Nephron progenitor cell (in vitro differentiated cells): ENCODE data around the gene SH3BGRL2.
"Not testable (repeated sequence)": the region's sequence is repeated elsewhere in the genome, so short reads cannot be mapped to it uniquely, and the experiment has no call there.

Source experiments
- DNase-seq: peaks from one replicate; pipeline ENCODE4 v3.0.0; 2021
- H3K27ac Mint-ChIP-seq: 2 replicates; pipeline ENCODE4 v1.8.0; 2021; ENCODE audit warnings: mild to moderate bottlenecking, moderate library complexity, mixed read lengths
- H3K27me3 Mint-ChIP-seq: 2 replicates; pipeline ENCODE4 v1.8.0; 2021; ENCODE audit warnings: mild to moderate bottlenecking, low read depth, mixed read lengths; ENCODE audit not compliant: poor library complexity
- H3K36me3 Mint-ChIP-seq: 2 replicates; pipeline ENCODE4 v1.8.0; 2021; ENCODE audit warnings: low read depth, mixed read lengths
- H3K4me1 Mint-ChIP-seq: 2 replicates; pipeline ENCODE4 v1.8.0; 2021; ENCODE audit warnings: mixed read lengths
- H3K4me3 Mint-ChIP-seq: 2 replicates; pipeline ENCODE4 v1.8.0; 2021; ENCODE audit warnings: mild to moderate bottlenecking, moderate library complexity, mixed read lengths
- H3K9me3 Mint-ChIP-seq: 2 replicates; pipeline ENCODE4 v1.8.0; 2021; ENCODE audit warnings: mild to moderate bottlenecking, moderate library complexity, mixed read lengths
- TF ChIP-seq, protein P1 (sequence below): fragments of 200-600 bp; sonication (generic); IDR thresholded peaks from 2 replicates; pipeline ENCODE4 v1.5.0; 2021; ENCODE audit warnings: antibody characterized with exemption

The SH3BGRL2 gene

GRCh38 chr6:79671600-79672266 lies 40.6 kb downstream of the SH3BGRL2 start:
- no peak for DNase-seq
- H3K27ac Mint-ChIP-seq = peak overlapping the region; percentile 60
- H3K27me3 Mint-ChIP-seq = peaks cover 2% of the 10 kb centered on the region
- peaks cover 5% of the 10 kb centered on the region for H3K9me3 Mint-ChIP-seq
- no peak overlapping the region for H3K4me3 Mint-ChIP-seq
- peaks cover 52% of the 10 kb centered on the region for H3K4me1 Mint-ChIP-seq
- TF ChIP-seq, protein P1, sequence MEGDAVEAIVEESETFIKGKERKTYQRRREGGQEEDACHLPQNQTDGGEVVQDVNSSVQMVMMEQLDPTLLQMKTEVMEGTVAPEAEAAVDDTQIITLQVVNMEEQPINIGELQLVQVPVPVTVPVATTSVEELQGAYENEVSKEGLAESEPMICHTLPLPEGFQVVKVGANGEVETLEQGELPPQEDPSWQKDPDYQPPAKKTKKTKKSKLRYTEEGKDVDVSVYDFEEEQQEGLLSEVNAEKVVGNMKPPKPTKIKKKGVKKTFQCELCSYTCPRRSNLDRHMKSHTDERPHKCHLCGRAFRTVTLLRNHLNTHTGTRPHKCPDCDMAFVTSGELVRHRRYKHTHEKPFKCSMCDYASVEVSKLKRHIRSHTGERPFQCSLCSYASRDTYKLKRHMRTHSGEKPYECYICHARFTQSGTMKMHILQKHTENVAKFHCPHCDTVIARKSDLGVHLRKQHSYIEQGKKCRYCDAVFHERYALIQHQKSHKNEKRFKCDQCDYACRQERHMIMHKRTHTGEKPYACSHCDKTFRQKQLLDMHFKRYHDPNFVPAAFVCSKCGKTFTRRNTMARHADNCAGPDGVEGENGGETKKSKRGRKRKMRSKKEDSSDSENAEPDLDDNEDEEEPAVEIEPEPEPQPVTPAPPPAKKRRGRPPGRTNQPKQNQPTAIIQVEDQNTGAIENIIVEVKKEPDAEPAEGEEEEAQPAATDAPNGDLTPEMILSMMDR = no peak
- H3K36me3 Mint-ChIP-seq = peaks cover 33% of the 10 kb centered on the region

GRCh38 chr6:79672631-79673111 lies 41.5 kb downstream of the SH3BGRL2 start:
- TF ChIP-seq, protein P1 = peak; percentile 37
- H3K4me3 Mint-ChIP-seq = no peak overlapping the region
- no peak for DNase-seq
- peaks cover 33% of the 10 kb centered on the region for H3K36me3 Mint-ChIP-seq
- H3K27me3 Mint-ChIP-seq = peaks cover 2% of the 10 kb centered on the region
- H3K27ac Mint-ChIP-seq = no peak overlapping the region
- peaks cover 5% of the 10 kb centered on the region for H3K9me3 Mint-ChIP-seq
- peaks cover 50% of the 10 kb centered on the region for H3K4me1 Mint-ChIP-seq

DNA sequence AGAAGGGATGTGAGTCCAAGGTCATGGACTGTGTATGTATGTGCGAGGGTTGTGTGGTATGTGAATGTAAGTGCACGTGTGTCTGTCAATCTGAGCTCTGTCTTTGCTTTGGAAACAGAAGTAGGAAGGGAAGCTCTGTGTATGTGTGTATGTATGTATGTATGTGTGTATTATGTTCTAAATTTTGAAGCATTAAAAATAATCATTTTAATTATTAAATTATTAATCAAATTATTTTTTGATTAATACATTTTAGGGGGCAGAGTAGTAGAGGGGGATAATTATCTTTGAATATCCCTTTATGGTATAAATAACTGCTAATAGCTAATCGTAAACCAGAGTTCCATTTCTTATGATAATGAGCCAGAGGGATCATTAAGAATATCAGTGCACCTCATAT lies 42.8 kb downstream of the SH3BGRL2 start:
- no peak overlapping the region for H3K4me3 Mint-ChIP-seq
- H3K27me3 Mint-ChIP-seq = peaks cover 2% of the 10 kb centered on the region
- peaks cover 38% of the 10 kb centered on the region for H3K4me1 Mint-ChIP-seq
- DNase-seq = no peak
- H3K27ac Mint-ChIP-seq = no peak overlapping the region
- peaks cover 7% of the 10 kb centered on the region for H3K9me3 Mint-ChIP-seq
- TF ChIP-seq, protein P1 = no peak
- peaks cover 42% of the 10 kb centered on the region for H3K36me3 Mint-ChIP-seq

- Mint-ChIP-seq H3K36me3 (peaks cover 71% of the 10 kb centered on the region), H3K27ac (peak overlapping the region; percentile 56), H3K9me3 (peaks cover 25% of the 10 kb centered on the region), H3K4me1 (peaks cover 9% of the 10 kb centered on the region), H3K4me3 (no peak overlapping the region), H3K27me3 (peaks cover 2% of the 10 kb centered on the region)
- no peak for DNase-seq
- TF ChIP-seq, protein P1 = no peak
Observed at GRCh38 chr6:79676785-79677736, 45.9 kb downstream of the SH3BGRL2 start.

GRCh38 chr6:79682682-79683081 lies 51.6 kb downstream of the SH3BGRL2 start:
- not testable (repeated sequence) for H3K27ac Mint-ChIP-seq, H3K27me3 Mint-ChIP-seq

GRCh38 chr6:79684876-79685275 lies 53.7 kb downstream of the SH3BGRL2 start:
- TF ChIP-seq, protein P1 = no peak
- H3K27me3 Mint-ChIP-seq = no peaks in the 10 kb centered on the region
- H3K9me3 Mint-ChIP-seq = peaks cover 14% of the 10 kb centered on the region
- H3K4me1 Mint-ChIP-seq = peaks cover 33% of the 10 kb centered on the region
- H3K36me3 Mint-ChIP-seq = peaks cover 42% of the 10 kb centered on the region
- no peak overlapping the region for H3K4me3 Mint-ChIP-seq
- DNase-seq = no peak
- H3K27ac Mint-ChIP-seq = no peak overlapping the region

More at GRCh38 chr6:79682682-79683081, 51.6 kb downstream of the SH3BGRL2 start:
- Mint-ChIP-seq H3K36me3 (peaks cover 60% of the 10 kb centered on the region), H3K4me1 (peaks cover 29% of the 10 kb centered on the region), H3K9me3 (peaks cover 24% of the 10 kb centered on the region)
- H3K4me3 Mint-ChIP-seq, DNase-seq: not testable (repeated sequence)
